ENCODE measurements around the gene B3GALNT1. TPM values are rescaled to one million over a fixed set of nuclear protein-coding genes. Genes with fewer than 3 reads are reported as not detected.

B3GALNT1 gene
- total and polyA plus RNA-seq, 5 donors from 2014 or later = 0.06 to 0.47 TPM; not detected in 3

- no peak overlapping the region for H3K27ac ChIP-seq (ENCODE audit: insufficient read depth, low read length, poor library complexity, severe bottlenecking)
- Mint-ChIP-seq H3K4me3 (no peak overlapping the region), H3K27me3 (no peaks in the 10 kb centered on the region), H3K27ac (no peak overlapping the region), H3K36me3 (no peaks in the 10 kb centered on the region), H3K4me1 (no peaks in the 10 kb centered on the region), H3K9me3 (peaks cover 0 to 2% (median 0%) of the 10 kb centered on the region in 7 donors)
- no peaks in the 10 kb centered on the region for H3K9me3 ChIP-seq (ENCODE audit: control insufficient read depth in 2 of 2, low read length in 2 of 2)
- H3K4me3 ChIP-seq (ENCODE audit: low read depth, low read length) = no peak overlapping the region
- no peak for ATAC-seq (ENCODE audit: low read depth in 2 of 2)
- H3K4me1 ChIP-seq (ENCODE audit: control insufficient read depth, insufficient read depth, low read length, poor library complexity, severe bottlenecking) = no peaks in the 10 kb centered on the region
- DNase-seq = no peak
- no peaks in the 10 kb centered on the region for H3K27me3 ChIP-seq (ENCODE audit: control insufficient read depth, insufficient read depth, low read length)
- no peaks in the 10 kb centered on the region for H3K36me3 ChIP-seq (ENCODE audit: control insufficient read depth, insufficient read depth, low read length)
Measured at GRCh38 chr3:161064413-161064812, 40.7 kb downstream of the B3GALNT1 start.

- H3K27me3 Mint-ChIP-seq = peaks cover 5% of the 10 kb centered on the region
- DNase-seq (no peak), ATAC-seq (ENCODE audit: low read depth in 2 of 2) (no peak)
- H3K4me3 Mint-ChIP-seq = no peak overlapping the region
- no peaks in the 10 kb centered on the region for H3K9me3 ChIP-seq (ENCODE audit: control insufficient read depth in 2 of 2, low read length in 2 of 2)
- H3K36me3 ChIP-seq (ENCODE audit: control insufficient read depth, insufficient read depth, low read length) = no peaks in the 10 kb centered on the region
- H3K4me1 Mint-ChIP-seq = no peaks in the 10 kb centered on the region
- H3K27ac Mint-ChIP-seq = no peak overlapping the region
- H3K4me1 ChIP-seq (ENCODE audit: control insufficient read depth, insufficient read depth, low read length, poor library complexity, severe bottlenecking) = no peaks in the 10 kb centered on the region
- H3K9me3 Mint-ChIP-seq = peaks cover 0 to 6% (median 0%) of the 10 kb centered on the region in 7 donors
- H3K36me3 Mint-ChIP-seq = no peaks in the 10 kb centered on the region
- H3K27me3 ChIP-seq (ENCODE audit: control insufficient read depth, insufficient read depth, low read length) = no peaks in the 10 kb centered on the region
- no peak overlapping the region for H3K27ac ChIP-seq (ENCODE audit: insufficient read depth, low read length, poor library complexity, severe bottlenecking)
- no peak overlapping the region for H3K4me3 ChIP-seq (ENCODE audit: low read depth, low read length)
Measured at GRCh38 chr3:161054860-161055604, 50.1 kb downstream of the B3GALNT1 start.

- H3K27ac Mint-ChIP-seq = no peak overlapping the region
- no peak for ATAC-seq (ENCODE audit: low read depth in 2 of 2)
- H3K27me3 ChIP-seq (ENCODE audit: control insufficient read depth, insufficient read depth, low read length) = no peaks in the 10 kb centered on the region
Measured at GRCh38 chr3:161051856-161052255, 53.3 kb downstream of the B3GALNT1 start.

GRCh38 chr3:161050935-161051334, 54.2 kb downstream of the B3GALNT1 start:
- H3K36me3 ChIP-seq (ENCODE audit: control insufficient read depth, insufficient read depth, low read length) = no peaks in the 10 kb centered on the region
- H3K9me3 Mint-ChIP-seq = peaks cover 0 to 10% (median 2%) of the 10 kb centered on the region in 7 donors
- H3K36me3 Mint-ChIP-seq = no peaks in the 10 kb centered on the region
- H3K27me3 ChIP-seq (ENCODE audit: control insufficient read depth, insufficient read depth, low read length) = no peaks in the 10 kb centered on the region
- H3K27me3 Mint-ChIP-seq = peaks cover 5% of the 10 kb centered on the region
- ATAC-seq (ENCODE audit: low read depth in 2 of 2) = no peak
- H3K4me3 Mint-ChIP-seq = no peak overlapping the region
- H3K4me3 ChIP-seq (ENCODE audit: low read depth, low read length) = no peak overlapping the region
- no peaks in the 10 kb centered on the region for H3K4me1 Mint-ChIP-seq
- no peaks in the 10 kb centered on the region for H3K9me3 ChIP-seq (ENCODE audit: control insufficient read depth in 2 of 2, low read length in 2 of 2)
- no peaks in the 10 kb centered on the region for H3K4me1 ChIP-seq (ENCODE audit: control insufficient read depth, insufficient read depth, low read length, poor library complexity, severe bottlenecking)
- no peak overlapping the region for H3K27ac Mint-ChIP-seq
- H3K27ac ChIP-seq (ENCODE audit: insufficient read depth, low read length, poor library complexity, severe bottlenecking) = no peak overlapping the region
- no peak for DNase-seq

More at GRCh38 chr3:161051856-161052255, 53.3 kb downstream of the B3GALNT1 start:
- Mint-ChIP-seq H3K4me1 (no peaks in the 10 kb centered on the region), H3K4me3 (no peak overlapping the region), H3K27me3 (peaks cover 5% of the 10 kb centered on the region), H3K36me3 (no peaks in the 10 kb centered on the region), H3K9me3 (peaks cover 0 to 10% (median 2%) of the 10 kb centered on the region in 7 donors)
- Histone ChIP-seq H3K9me3 (ENCODE audit: control insufficient read depth in 2 of 2, low read length in 2 of 2) (no peaks in the 10 kb centered on the region), H3K27ac (ENCODE audit: insufficient read depth, low read length, poor library complexity, severe bottlenecking) (no peak overlapping the region), H3K4me1 (ENCODE audit: control insufficient read depth, insufficient read depth, low read length, poor library complexity, severe bottlenecking) (no peaks in the 10 kb centered on the region), H3K36me3 (ENCODE audit: control insufficient read depth, insufficient read depth, low read length) (no peaks in the 10 kb centered on the region), H3K4me3 (ENCODE audit: low read depth, low read length) (no peak overlapping the region)
- no peak for DNase-seq

GRCh38 chr3:161049683-161050248, 55.4 kb downstream of the B3GALNT1 start:
- no peak for DNase-seq
- no peaks in the 10 kb centered on the region for H3K27me3 Mint-ChIP-seq

GRCh38 chr3:161043336-161044035, 61.7 kb downstream of the B3GALNT1 start:
- no peak for ATAC-seq (ENCODE audit: low read depth in 2 of 2)
- H3K36me3 Mint-ChIP-seq = peaks cover 3% of the 10 kb centered on the region
- no peak overlapping the region for H3K4me3 ChIP-seq (ENCODE audit: low read depth, low read length)

More at GRCh38 chr3:161049683-161050248, 55.4 kb downstream of the B3GALNT1 start:
- Mint-ChIP-seq H3K4me3 (no peak overlapping the region), H3K36me3 (peaks cover 3% of the 10 kb centered on the region), H3K27ac (no peak overlapping the region), H3K4me1 (no peaks in the 10 kb centered on the region), H3K9me3 (peaks cover 0 to 16% (median 6%) of the 10 kb centered on the region in 7 donors)
- Histone ChIP-seq H3K9me3 (ENCODE audit: control insufficient read depth in 2 of 2, low read length in 2 of 2) (no peaks in the 10 kb centered on the region), H3K4me3 (ENCODE audit: low read depth, low read length) (no peak overlapping the region), H3K36me3 (ENCODE audit: control insufficient read depth, insufficient read depth, low read length) (no peaks in the 10 kb centered on the region), H3K27me3 (ENCODE audit: control insufficient read depth, insufficient read depth, low read length) (no peaks in the 10 kb centered on the region), H3K4me1 (ENCODE audit: control insufficient read depth, insufficient read depth, low read length, poor library complexity, severe bottlenecking) (no peaks in the 10 kb centered on the region), H3K27ac (ENCODE audit: insufficient read depth, low read length, poor library complexity, severe bottlenecking) (no peak overlapping the region)
- no peak for ATAC-seq (ENCODE audit: low read depth in 2 of 2)

GRCh38 chr3:161042023-161042501, 63.1 kb downstream of the B3GALNT1 start:
- Mint-ChIP-seq H3K27me3 (no peaks in the 10 kb centered on the region), H3K27ac (no peak overlapping the region), H3K4me3 (no peak overlapping the region), H3K4me1 (no peaks in the 10 kb centered on the region), H3K36me3 (peaks cover 3% of the 10 kb centered on the region), H3K9me3 (peaks cover 2 to 17% (median 7%) of the 10 kb centered on the region in 7 donors)
- Histone ChIP-seq H3K27ac (ENCODE audit: insufficient read depth, low read length, poor library complexity, severe bottlenecking) (no peak overlapping the region), H3K4me1 (ENCODE audit: control insufficient read depth, insufficient read depth, low read length, poor library complexity, severe bottlenecking) (no peaks in the 10 kb centered on the region), H3K27me3 (ENCODE audit: control insufficient read depth, insufficient read depth, low read length) (no peaks in the 10 kb centered on the region), H3K36me3 (ENCODE audit: control insufficient read depth, insufficient read depth, low read length) (no peaks in the 10 kb centered on the region), H3K9me3 (ENCODE audit: control insufficient read depth in 2 of 2, low read length in 2 of 2) (no peaks in the 10 kb centered on the region), H3K4me3 (ENCODE audit: low read depth, low read length) (no peak overlapping the region)
- ATAC-seq (ENCODE audit: low read depth in 2 of 2) = no peak
- no peak for DNase-seq

More at GRCh38 chr3:161043336-161044035, 61.7 kb downstream of the B3GALNT1 start:
- H3K9me3 ChIP-seq (ENCODE audit: control insufficient read depth in 2 of 2, low read length in 2 of 2) = no peaks in the 10 kb centered on the region
- Mint-ChIP-seq H3K4me3 (no peak overlapping the region), H3K27me3 (no peaks in the 10 kb centered on the region), H3K27ac (no peak overlapping the region), H3K9me3 (peaks cover 2 to 22% (median 7%) of the 10 kb centered on the region in 7 donors), H3K4me1 (no peaks in the 10 kb centered on the region)
- H3K4me1 ChIP-seq (ENCODE audit: control insufficient read depth, insufficient read depth, low read length, poor library complexity, severe bottlenecking) = no peaks in the 10 kb centered on the region
- no peaks in the 10 kb centered on the region for H3K27me3 ChIP-seq (ENCODE audit: control insufficient read depth, insufficient read depth, low read length)
- no peak overlapping the region for H3K27ac ChIP-seq (ENCODE audit: insufficient read depth, low read length, poor library complexity, severe bottlenecking)
- H3K36me3 ChIP-seq (ENCODE audit: control insufficient read depth, insufficient read depth, low read length) = no peaks in the 10 kb centered on the region
- DNase-seq = no peak
